DMS114 treated with DMSO at 0.1 percent for 48 hours (cell line): ENCODE results near the gene COBL.

ENCODE experiments used
- DNase-seq: peaks from one replicate; lab custom pipeline; 2025; ENCODE audit not compliant: unreplicated experiment; lab: John Stamatoyannopoulos, UW

COBL gene

GRCh38 chr7:51308265-51308664 lies 8.3 kb downstream of the COBL start:
- no peak for DNase-seq

GRCh38 chr7:51307651-51308210 lies 8.9 kb downstream of the COBL start:
- no peak for DNase-seq

GRCh38 chr7:51306761-51307160 lies 9.8 kb downstream of the COBL start:
- no peak for DNase-seq

- DNase-seq, result no peak
Measured at GRCh38 chr7:51304729-51305128, 11.9 kb downstream of the COBL start.

GRCh38 chr7:51303142-51303525 lies 13.5 kb downstream of the COBL start:
- no peak for DNase-seq

- no peak for DNase-seq
Measured at GRCh38 chr7:51301806-51302205, 14.8 kb downstream of the COBL start.

- DNase-seq, result no peak
Measured at GRCh38 chr7:51300762-51301674, 15.6 kb downstream of the COBL start.

- no peak for DNase-seq
Measured at GRCh38 chr7:51299391-51300133, 17.0 kb downstream of the COBL start.

- DNase-seq, result no peak
Measured at GRCh38 chr7:51298912-51299311, 17.7 kb downstream of the COBL start.

GRCh38 chr7:51297986-51298385 lies 18.6 kb downstream of the COBL start:
- DNase-seq, result no peak

GRCh38 chr7:51295440-51296245 lies 21.0 kb downstream of the COBL start:
- no peak for DNase-seq

GRCh38 chr7:51292596-51292995 lies 24.0 kb downstream of the COBL start:
- no peak for DNase-seq

GRCh38 chr7:51290702-51291540 lies 25.7 kb downstream of the COBL start:
- no peak for DNase-seq

- DNase-seq, result no peak
Measured at GRCh38 chr7:51290304-51290637, 26.3 kb downstream of the COBL start.

- DNase-seq, result no peak
Measured at GRCh38 chr7:51289623-51290303, 26.8 kb downstream of the COBL start.

GRCh38 chr7:51288896-51289622 lies 27.6 kb downstream of the COBL start:
- DNase-seq, result no peak

- no peak for DNase-seq
Measured at GRCh38 chr7:51286401-51286800, 30.2 kb downstream of the COBL start.

GRCh38 chr7:51280156-51280555 lies 36.5 kb downstream of the COBL start:
- no peak for DNase-seq

- no peak for DNase-seq
Measured at GRCh38 chr7:51279391-51280023, 37.1 kb downstream of the COBL start.
